Stimulated activated CD8-positive, alpha-beta memory T cell treated with anti-CD3 and anti-CD28 coated beads, Interleukin-2, amount 100 ng/mL, for 48 hours (primary cell): Measurements from ENCODE around the gene SHLD2.
"Not testable (repeated sequence)": the region's sequence is repeated elsewhere in the genome, so short reads cannot be mapped to it uniquely, and the experiment has no call there.

Experiments used
- DNase-seq, 2 donors: peaks; one replicate each; pipeline ENCODE4 v3.0.0-alpha.2; 2020; ENCODE audit warnings: low read depth in 2 of 2

Gene SHLD2

GRCh38 chr10:87216120-87216519, 121.1 kb downstream of the SHLD2 start:
- DNase-seq, result not testable (repeated sequence)

GRCh38 chr10:87219370-87219769, 124.4 kb downstream of the SHLD2 start:
- DNase-seq, result not testable (repeated sequence)

- not testable (repeated sequence) for DNase-seq
These were observed 127.8 kb downstream of the SHLD2 start for GRCh38 chr10:87222789-87223188.

- not testable (repeated sequence) for DNase-seq
These were observed 130.1 kb downstream of the SHLD2 start, which contains the start of gene NUTM2A for GRCh38 chr10:87225148-87225547. Gene NUTM2A (plus strand): TSS chr10:87225448. CDS start chr10:87225831, 383 bp downstream.

- not testable (repeated sequence) for DNase-seq
These were observed 133.2 kb downstream of the SHLD2 start for GRCh38 chr10:87228247-87228646.

GRCh38 chr10:87229211-87229610, 134.2 kb downstream of the SHLD2 start:
- DNase-seq, result not testable (repeated sequence)

- not testable (repeated sequence) for DNase-seq
These were observed 139.8 kb downstream of the SHLD2 start for GRCh38 chr10:87234854-87235253.

GRCh38 chr10:87237244-87237643, 142.2 kb downstream of the SHLD2 start:
- not testable (repeated sequence) for DNase-seq

- not testable (repeated sequence) for DNase-seq
These were observed 144.4 kb downstream of the SHLD2 start for GRCh38 chr10:87239346-87239808.
